LoVo (cell line): ENCODE data around the gene BNIP5.

Experiments
- DNase-seq: peaks from one replicate; pipeline ENCODE4 v3.0.0-alpha.2; 2016; ENCODE audit warnings: low spot score

The BNIP5 gene

GRCh38 chr6:36336779-36337241 lies at the start of gene BNIP5:
TSS of gene BNIP5 (minus strand) at chr6:36336888. CDS start at chr6:36330690, 6,198 bp downstream.
- DNase-seq = peak; percentile 61

GRCh38 chr6:36384095-36384494 lies 47.4 kb upstream of the BNIP5 start:
- no peak for DNase-seq

GRCh38 chr6:36383606-36384005 lies 46.9 kb upstream of the BNIP5 start:
- no peak for DNase-seq

GRCh38 chr6:36382976-36383375 lies 46.3 kb upstream of the BNIP5 start:
- DNase-seq = no peak

- no peak for DNase-seq
Observed at GRCh38 chr6:36381502-36382389, 45.1 kb upstream of the BNIP5 start.

- DNase-seq = no peak
Observed at GRCh38 chr6:36380166-36380565, 43.5 kb upstream of the BNIP5 start.

- DNase-seq = no peak
Observed at GRCh38 chr6:36378936-36379335, 42.2 kb upstream of the BNIP5 start.

- no peak for DNase-seq
Observed at GRCh38 chr6:36378243-36378920, 41.7 kb upstream of the BNIP5 start.

GRCh38 chr6:36377594-36377993 lies 40.9 kb upstream of the BNIP5 start:
- no peak for DNase-seq

- DNase-seq = no peak
Observed at GRCh38 chr6:36376742-36377141, 40.1 kb upstream of the BNIP5 start.

GRCh38 chr6:36376183-36376582 lies 39.5 kb upstream of the BNIP5 start:
- DNase-seq = no peak

GRCh38 chr6:36375644-36376155 lies 39.0 kb upstream of the BNIP5 start:
- no peak for DNase-seq

- DNase-seq = no peak
Observed at GRCh38 chr6:36374972-36375371, 38.3 kb upstream of the BNIP5 start.

GRCh38 chr6:36374194-36374593 lies 37.5 kb upstream of the BNIP5 start:
- DNase-seq = no peak

GRCh38 chr6:36373368-36374019 lies 36.8 kb upstream of the BNIP5 start:
- DNase-seq = no peak

- DNase-seq = no peak
Observed at GRCh38 chr6:36372088-36372487, 35.4 kb upstream of the BNIP5 start.

GRCh38 chr6:36371211-36371610 lies 34.5 kb upstream of the BNIP5 start:
- DNase-seq = no peak

GRCh38 chr6:36370638-36371037 lies 34.0 kb upstream of the BNIP5 start:
- DNase-seq = no peak

- DNase-seq = no peak
Observed at GRCh38 chr6:36368921-36369865, 32.5 kb upstream of the BNIP5 start.

GRCh38 chr6:36368421-36368820 lies 31.7 kb upstream of the BNIP5 start:
- no peak for DNase-seq

GRCh38 chr6:36367743-36368142 lies 31.1 kb upstream of the BNIP5 start:
- no peak for DNase-seq
